OCI-LY7 (cell line): ENCODE data around the gene ZSCAN31.

Experiments used
- CTCF ChIP-seq: fragments of 200-600 bp; sonication (generic); conservative IDR thresholded peaks from 2 replicates; pipeline ENCODE4 v1.5.1; 2014; ENCODE audit warnings: mild to moderate bottlenecking, antibody characterized with exemption, low read length, moderate library complexity, mixed read lengths
- EZH2phosphoT487 ChIP-seq: fragments of 200-600 bp; sonication (generic); IDR thresholded peaks from 2 replicates; pipeline ENCODE4 v1.6.1; 2018; ENCODE audit warnings: low read depth, borderline replicate concordance, mild to moderate bottlenecking, mixed run types, antibody characterized with exemption, low read length, moderate library complexity, mixed read lengths

DNA sequence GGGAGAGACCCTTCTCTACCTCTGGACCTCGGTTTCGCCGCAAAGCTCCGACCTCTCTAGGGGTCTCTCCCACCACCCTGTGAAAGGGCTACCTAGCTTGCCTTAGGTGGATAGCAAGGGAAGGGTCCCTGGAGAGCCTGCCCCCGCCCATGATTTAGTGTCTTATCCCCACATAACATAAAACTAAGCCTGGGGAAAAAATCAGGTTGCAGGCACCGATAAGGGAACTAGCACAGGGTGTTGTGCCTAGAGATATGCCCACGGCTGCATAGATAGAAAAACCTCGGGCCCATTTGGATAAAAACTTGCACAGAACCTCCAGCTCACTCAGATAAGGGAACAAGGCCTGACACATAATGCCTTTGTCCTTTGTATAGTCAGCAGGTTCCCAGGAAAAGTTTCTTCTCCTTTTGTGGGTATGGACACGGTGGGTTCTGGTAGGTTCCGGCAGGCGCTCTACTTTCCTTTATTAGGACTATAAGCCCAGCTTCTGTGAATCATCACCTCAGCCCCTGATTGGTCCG lies 846 bp downstream of the ZSCAN31 start:
- TF ChIP-seq CTCF, result no peak
- TF ChIP-seq EZH2phosphoT487, result no peak
